DOHH2 (cell line): ENCODE measurements around the gene PPFIBP1.
"Not testable (repeated sequence)": the region's sequence is repeated elsewhere in the genome, so short reads cannot be mapped to it uniquely, and the experiment has no call there.

Source experiments
- H3F3A ChIP-seq: fragments of 200-600 bp; sonication (generic), shearing (Covaris generic); 2 replicates; pipeline ENCODE4 v1.6.0; 2016; ENCODE audit warnings: antibody characterized with exemption, mild to moderate bottlenecking; ENCODE audit not compliant: control insufficient read depth, insufficient read depth
- H3K27ac ChIP-seq: fragments of 200-600 bp; sonication (generic); 2 replicates; pipeline ENCODE4 v1.5.1; 2014; ENCODE audit warnings: low read depth, mild to moderate bottlenecking, low read length, moderate library complexity
- H3K27me3 ChIP-seq: fragments of 200-600 bp; sonication (generic); 2 replicates; pipeline ENCODE4 v1.6.1; 2014; ENCODE audit warnings: mild to moderate bottlenecking, low read length, mixed read lengths; ENCODE audit not compliant: control insufficient read depth
- H3K36me3 ChIP-seq: fragments of 200-600 bp; sonication (generic); 2 replicates; pipeline ENCODE4 v1.6.1; 2014; ENCODE audit warnings: mild to moderate bottlenecking, low read length, moderate library complexity, mixed read lengths; ENCODE audit not compliant: control insufficient read depth
- H3K4me1 ChIP-seq: fragments of 200-600 bp; sonication (generic); 2 replicates; pipeline ENCODE4 v1.6.1; 2014; ENCODE audit warnings: mild to moderate bottlenecking, low read length, mixed read lengths; ENCODE audit not compliant: control insufficient read depth
- H3K4me2 ChIP-seq: fragments of 200-600 bp; sonication (generic); 2 replicates; pipeline ENCODE4 v1.6.0; 2014; ENCODE audit warnings: mild to moderate bottlenecking, low read length, moderate library complexity
- H3K4me3 ChIP-seq: fragments of 200-600 bp; sonication (generic); 2 replicates; pipeline ENCODE4 v1.5.1; 2014; ENCODE audit warnings: mild to moderate bottlenecking, low read length, mixed read lengths
- H3K79me2 ChIP-seq: fragments of 200-600 bp; sonication (generic); 2 replicates; pipeline ENCODE4 v1.6.1; 2014; ENCODE audit warnings: mild to moderate bottlenecking, low read length, mixed read lengths; ENCODE audit not compliant: control insufficient read depth
- H3K9me2 ChIP-seq: fragments of 200-600 bp; sonication (generic); replicated peaks from 2 replicates; pipeline ENCODE4 v1.6.1; 2014; ENCODE audit warnings: mild to moderate bottlenecking, low read length, mixed read lengths; ENCODE audit not compliant: control insufficient read depth
- H3K9me3 ChIP-seq: fragments of 200-600 bp; sonication (generic); 2 replicates; pipeline ENCODE4 v1.6.1; 2014; ENCODE audit warnings: antibody characterized with exemption, low read length, mixed read lengths; ENCODE audit not compliant: control insufficient read depth, insufficient read depth
- H4K20me1 ChIP-seq: fragments of 200-600 bp; sonication (generic); 2 replicates; pipeline ENCODE4 v1.6.0; 2014; ENCODE audit warnings: low read depth, mild to moderate bottlenecking, antibody characterized with exemption, low read length, moderate library complexity; ENCODE audit not compliant: control insufficient read depth, insufficient read depth
- EZH2phosphoT487 ChIP-seq: fragments of 200-600 bp; sonication (generic); IDR thresholded peaks from 2 replicates; pipeline ENCODE4 v1.6.1; 2017; ENCODE audit warnings: borderline replicate concordance, mild to moderate bottlenecking, antibody characterized with exemption, low read length, moderate library complexity, mixed read lengths
- TF ChIP-seq, protein P1 (sequence below): fragments of 200-600 bp; sonication (generic); IDR thresholded peaks from one replicate; pipeline ENCODE4 v1.5.1; 2014; ENCODE audit warnings: antibody characterized with exemption, mild to moderate bottlenecking, low read depth, low read length; ENCODE audit not compliant: poor library complexity, severe bottlenecking

PPFIBP1 gene

GRCh38 chr12:27583057-27583797 is 59.2 kb downstream of the PPFIBP1 start:
- no peaks in the 10 kb centered on the region for H3K36me3 ChIP-seq

GRCh38 chr12:27583981-27584380 is 60.0 kb downstream of the PPFIBP1 start:
- H3K4me1 ChIP-seq: no peaks in the 10 kb centered on the region
- H3F3A ChIP-seq: no peaks in the 10 kb centered on the region
- no peaks in the 10 kb centered on the region for H3K36me3 ChIP-seq
- H3K9me2 ChIP-seq: no peaks in the 10 kb centered on the region
- H3K27me3 ChIP-seq: no peaks in the 10 kb centered on the region; the same call in 1 of the 2 replicates
- H3K4me3 ChIP-seq: no peak overlapping the region
- no peak overlapping the region for H3K27ac ChIP-seq
- H3K9me3 ChIP-seq: no peaks in the 10 kb centered on the region
- H4K20me1 ChIP-seq: no peaks in the 10 kb centered on the region
- no peak for TF ChIP-seq EZH2phosphoT487
- TF ChIP-seq, protein P1, sequence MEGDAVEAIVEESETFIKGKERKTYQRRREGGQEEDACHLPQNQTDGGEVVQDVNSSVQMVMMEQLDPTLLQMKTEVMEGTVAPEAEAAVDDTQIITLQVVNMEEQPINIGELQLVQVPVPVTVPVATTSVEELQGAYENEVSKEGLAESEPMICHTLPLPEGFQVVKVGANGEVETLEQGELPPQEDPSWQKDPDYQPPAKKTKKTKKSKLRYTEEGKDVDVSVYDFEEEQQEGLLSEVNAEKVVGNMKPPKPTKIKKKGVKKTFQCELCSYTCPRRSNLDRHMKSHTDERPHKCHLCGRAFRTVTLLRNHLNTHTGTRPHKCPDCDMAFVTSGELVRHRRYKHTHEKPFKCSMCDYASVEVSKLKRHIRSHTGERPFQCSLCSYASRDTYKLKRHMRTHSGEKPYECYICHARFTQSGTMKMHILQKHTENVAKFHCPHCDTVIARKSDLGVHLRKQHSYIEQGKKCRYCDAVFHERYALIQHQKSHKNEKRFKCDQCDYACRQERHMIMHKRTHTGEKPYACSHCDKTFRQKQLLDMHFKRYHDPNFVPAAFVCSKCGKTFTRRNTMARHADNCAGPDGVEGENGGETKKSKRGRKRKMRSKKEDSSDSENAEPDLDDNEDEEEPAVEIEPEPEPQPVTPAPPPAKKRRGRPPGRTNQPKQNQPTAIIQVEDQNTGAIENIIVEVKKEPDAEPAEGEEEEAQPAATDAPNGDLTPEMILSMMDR: no peak
- no peaks in the 10 kb centered on the region for H3K79me2 ChIP-seq
- H3K4me2 ChIP-seq: no peak overlapping the region

More at GRCh38 chr12:27583057-27583797, 59.2 kb downstream of the PPFIBP1 start:
- Histone ChIP-seq H4K20me1 (no peaks in the 10 kb centered on the region), H3K27ac (no peak overlapping the region), H3K9me2 (no peaks in the 10 kb centered on the region), H3K4me2 (no peak overlapping the region), H3F3A (no peaks in the 10 kb centered on the region), H3K9me3 (no peaks in the 10 kb centered on the region), H3K4me3 (no peak overlapping the region), H3K4me1 (no peaks in the 10 kb centered on the region), H3K79me2 (no peaks in the 10 kb centered on the region), H3K27me3 (no peaks in the 10 kb centered on the region; the same call in 1 of the 2 replicates)
- TF ChIP-seq, protein P1: no peak
- no peak for TF ChIP-seq EZH2phosphoT487

- Histone ChIP-seq H3K4me1 (no peaks in the 10 kb centered on the region), H3K9me2 (no peaks in the 10 kb centered on the region), H3K79me2 (no peaks in the 10 kb centered on the region), H3F3A (no peaks in the 10 kb centered on the region), H4K20me1 (no peaks in the 10 kb centered on the region), H3K9me3 (no peaks in the 10 kb centered on the region), H3K4me3 (no peak overlapping the region), H3K36me3 (no peaks in the 10 kb centered on the region), H3K27me3 (no peaks in the 10 kb centered on the region; the same call in 1 of the 2 replicates), H3K27ac (no peak overlapping the region), H3K4me2 (no peak overlapping the region)
- TF ChIP-seq, protein P1: no peak
- no peak for TF ChIP-seq EZH2phosphoT487
Observed at GRCh38 chr12:27585739-27586265, 61.8 kb downstream of the PPFIBP1 start.

- H3K4me2 ChIP-seq, H3K27me3 ChIP-seq, H3K4me1 ChIP-seq, H3K36me3 ChIP-seq, H4K20me1 ChIP-seq, H3K9me2 ChIP-seq, H3K79me2 ChIP-seq, H3K4me3 ChIP-seq, H3K9me3 ChIP-seq, H3K27ac ChIP-seq, H3F3A ChIP-seq: not testable (repeated sequence)
Observed at GRCh38 chr12:27588075-27588730, 64.2 kb downstream of the PPFIBP1 start.
